Astrocyte (in vitro differentiated cells and primary cell): ENCODE measurements around the gene PTPRN2.

ENCODE experiments used
- EZH2 ChIP-seq: IDR thresholded peaks from 2 replicates; pipeline ENCODE4 v1.6.1; 2012; ENCODE audit warnings: mild to moderate bottlenecking, low read length, inconsistent platforms; ENCODE audit not compliant: insufficient read depth
- TF ChIP-seq, protein P1 (sequence below): IDR thresholded peaks from 2 replicates; pipeline ENCODE4 v1.5.1; 2011; ENCODE audit warnings: low read depth, mild to moderate bottlenecking, inconsistent platforms, low read length, moderate library complexity; ENCODE audit not compliant: insufficient read depth

DNA sequence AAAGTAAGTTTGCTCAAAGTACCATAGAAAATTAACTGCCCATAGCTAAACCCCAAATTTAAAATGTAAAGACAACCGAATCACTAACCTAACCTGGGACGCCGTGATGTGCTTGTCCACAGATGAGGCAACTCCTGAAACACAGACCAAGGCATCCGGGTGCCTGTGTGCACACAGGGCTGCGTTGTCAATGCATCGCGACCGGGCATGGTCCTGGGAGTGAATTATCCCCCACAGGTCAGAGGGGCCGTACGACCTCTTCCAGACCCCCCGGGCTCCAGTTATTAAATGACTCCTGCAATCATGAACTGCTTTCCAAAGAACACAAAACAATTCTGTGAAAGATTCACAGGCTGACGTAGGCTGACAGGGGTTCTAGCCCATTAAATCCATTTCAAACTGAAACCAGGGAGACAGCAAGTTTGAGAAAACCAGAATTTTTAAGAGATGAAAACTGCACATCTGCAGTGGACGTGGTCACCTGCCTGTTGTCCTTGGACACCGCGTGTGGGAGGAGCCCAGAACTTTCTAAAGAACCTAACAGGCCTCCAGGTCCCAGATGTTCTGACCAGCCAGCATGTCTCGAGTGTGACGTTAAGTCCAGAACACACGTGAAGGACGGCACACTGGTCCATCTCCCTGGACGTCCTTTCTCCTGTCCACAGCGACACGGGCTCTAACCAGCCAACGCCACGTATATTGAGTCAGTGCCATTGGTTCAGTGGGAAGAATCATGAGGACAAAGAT is 953.0 kb downstream of the PTPRN2 start:
- TF ChIP-seq, protein P1, sequence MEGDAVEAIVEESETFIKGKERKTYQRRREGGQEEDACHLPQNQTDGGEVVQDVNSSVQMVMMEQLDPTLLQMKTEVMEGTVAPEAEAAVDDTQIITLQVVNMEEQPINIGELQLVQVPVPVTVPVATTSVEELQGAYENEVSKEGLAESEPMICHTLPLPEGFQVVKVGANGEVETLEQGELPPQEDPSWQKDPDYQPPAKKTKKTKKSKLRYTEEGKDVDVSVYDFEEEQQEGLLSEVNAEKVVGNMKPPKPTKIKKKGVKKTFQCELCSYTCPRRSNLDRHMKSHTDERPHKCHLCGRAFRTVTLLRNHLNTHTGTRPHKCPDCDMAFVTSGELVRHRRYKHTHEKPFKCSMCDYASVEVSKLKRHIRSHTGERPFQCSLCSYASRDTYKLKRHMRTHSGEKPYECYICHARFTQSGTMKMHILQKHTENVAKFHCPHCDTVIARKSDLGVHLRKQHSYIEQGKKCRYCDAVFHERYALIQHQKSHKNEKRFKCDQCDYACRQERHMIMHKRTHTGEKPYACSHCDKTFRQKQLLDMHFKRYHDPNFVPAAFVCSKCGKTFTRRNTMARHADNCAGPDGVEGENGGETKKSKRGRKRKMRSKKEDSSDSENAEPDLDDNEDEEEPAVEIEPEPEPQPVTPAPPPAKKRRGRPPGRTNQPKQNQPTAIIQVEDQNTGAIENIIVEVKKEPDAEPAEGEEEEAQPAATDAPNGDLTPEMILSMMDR, result no peak
- no peak for TF ChIP-seq EZH2
